ENCODE measurements around the gene NEURL3.
"Not testable (repeated sequence)": the region's sequence is repeated elsewhere in the genome, so short reads cannot be mapped to it uniquely, and the experiment has no call there.

The NEURL3 gene

GRCh38 chr2:96505231-96505889, at the start of gene NEURL3:
Gene NEURL3, minus strand, starts transcription at chr2:96505357. Its CDS starts 71 bp downstream, at chr2:96505286.
- no peaks in the 10 kb centered on the region for H3K9me3 Mint-ChIP-seq
- peak; percentile 40 for DNase-seq
- H3K4me1 Mint-ChIP-seq, result peaks cover 40% of the 10 kb centered on the region
- H3K27ac Mint-ChIP-seq, result peak within 1 kb of the TSS; percentile 23
- H3K27me3 Mint-ChIP-seq (ENCODE audit: low read depth, poor library complexity), result peaks cover 14% of the 10 kb centered on the region
- no peak for TF ChIP-seq CTCF (IDR thresholded peaks at IDR 0.05)
- no peaks in the 10 kb centered on the region for H3K36me3 Mint-ChIP-seq (ENCODE audit: low read depth)
- H3K4me3 Mint-ChIP-seq, result no peak within 1 kb of the TSS

- Mint-ChIP-seq H3K9me3 (no peaks in the 10 kb centered on the region), H3K4me1 (peaks cover 23% of the 10 kb centered on the region), H3K27ac (no peak overlapping the region), H3K4me3 (no peak overlapping the region), H3K27me3 (ENCODE audit: low read depth, poor library complexity) (peaks cover 7% of the 10 kb centered on the region), H3K36me3 (ENCODE audit: low read depth) (no peaks in the 10 kb centered on the region)
- peak; percentile 73 for DNase-seq
- TF ChIP-seq CTCF (IDR thresholded peaks at IDR 0.05), result peak; percentile 96
These were observed 49.4 kb upstream of the NEURL3 start for GRCh38 chr2:96554293-96555145.

GRCh38 chr2:96553957-96554292, 48.8 kb upstream of the NEURL3 start:
- not testable (repeated sequence) for H3K27me3 Mint-ChIP-seq (ENCODE audit: low read depth, poor library complexity); H3K36me3 Mint-ChIP-seq (ENCODE audit: low read depth); H3K27ac Mint-ChIP-seq; DNase-seq; H3K9me3 Mint-ChIP-seq; H3K4me3 Mint-ChIP-seq
- H3K4me1 Mint-ChIP-seq, result peaks cover 23% of the 10 kb centered on the region

- Mint-ChIP-seq H3K9me3 (no peaks in the 10 kb centered on the region), H3K27ac (no peak overlapping the region), H3K27me3 (ENCODE audit: low read depth, poor library complexity) (peaks cover 3% of the 10 kb centered on the region), H3K36me3 (ENCODE audit: low read depth) (no peaks in the 10 kb centered on the region), H3K4me1 (peaks cover 22% of the 10 kb centered on the region), H3K4me3 (no peak overlapping the region)
- no peak for TF ChIP-seq CTCF (IDR thresholded peaks at IDR 0.05)
- DNase-seq, result no peak
These were observed 48.2 kb upstream of the NEURL3 start for GRCh38 chr2:96553176-96553956.

GRCh38 chr2:96552315-96553175, 47.4 kb upstream of the NEURL3 start:
- no peaks in the 10 kb centered on the region for H3K9me3 Mint-ChIP-seq
- no peaks in the 10 kb centered on the region for H3K36me3 Mint-ChIP-seq (ENCODE audit: low read depth)
- H3K27ac Mint-ChIP-seq, result no peak overlapping the region
- TF ChIP-seq CTCF (IDR thresholded peaks at IDR 0.05), result no peak
- peaks cover 18% of the 10 kb centered on the region for H3K4me1 Mint-ChIP-seq
- DNase-seq, result no peak
- H3K4me3 Mint-ChIP-seq, result no peak overlapping the region
- H3K27me3 Mint-ChIP-seq (ENCODE audit: low read depth, poor library complexity), result peaks cover 3% of the 10 kb centered on the region
